Measurements from ENCODE around the gene SFTA2.

GRCh38 chr6:30885481-30885998 lies 46.4 kb downstream of the SFTA2 start:
- TF ChIP-seq CTCF (conservative IDR thresholded peaks at IDR 0.05; ENCODE audit: low read depth, low read length) (no peak), EZH2 (IDR thresholded peaks at IDR 0.05; ENCODE audit: borderline replicate concordance, low read depth, low read length, poor library complexity, severe bottlenecking) (no peak)

All from A673 (cell line).